H9 (cell line): ENCODE results near the gene GIT1. TPM values are rescaled to one million over a fixed set of nuclear protein-coding genes. Genes with fewer than 3 reads are reported as not detected.

Experiments used
- DNase-seq: peaks from one replicate; pipeline ENCODE4 v3.0.0-alpha.2; 2017
- H2AFZ ChIP-seq: one replicate; pipeline ENCODE4 v1.6.1; 2013; ENCODE audit warnings: mild to moderate bottlenecking, low read length, control low read depth, moderate library complexity
- H2AK5ac ChIP-seq: 2 replicates; pipeline ENCODE4 v1.6.1; 2013; ENCODE audit warnings: low read length, control low read depth, mixed read lengths; ENCODE audit not compliant: insufficient read length
- H2BK120ac ChIP-seq: one replicate; pipeline ENCODE4 v1.6.1; 2013; ENCODE audit warnings: low read depth, mild to moderate bottlenecking, low read length, control low read depth, inconsistent platforms; ENCODE audit not compliant: poor library complexity, severe bottlenecking
- H2BK12ac ChIP-seq: 2 replicates; pipeline ENCODE4 v1.6.1; 2013; ENCODE audit warnings: low read length, control low read depth, mixed read lengths, low read depth; ENCODE audit not compliant: insufficient read length
- H2BK15ac ChIP-seq: 2 replicates; pipeline ENCODE4 v1.6.1; 2013; ENCODE audit warnings: low read depth, low read length, control low read depth
- H2BK20ac ChIP-seq: one replicate; pipeline ENCODE4 v1.6.1; 2013; ENCODE audit warnings: low read depth, mild to moderate bottlenecking, low read length, control low read depth, inconsistent platforms; ENCODE audit not compliant: poor library complexity, severe bottlenecking
- H2BK5ac ChIP-seq: 2 replicates; pipeline ENCODE4 v1.6.1; 2013; ENCODE audit warnings: low read length, control low read depth, mixed read lengths; ENCODE audit not compliant: insufficient read length
- H3K14ac ChIP-seq: 2 replicates; pipeline ENCODE4 v1.6.1; 2013; ENCODE audit warnings: low read length, control low read depth; ENCODE audit not compliant: insufficient read depth
- H3K18ac ChIP-seq: 2 replicates; pipeline ENCODE4 v1.6.1; 2013; ENCODE audit warnings: low read depth, mild to moderate bottlenecking, mixed read lengths, low read length, control low read depth; ENCODE audit not compliant: insufficient read length
- H3K23ac ChIP-seq: 2 replicates; pipeline ENCODE4 v1.6.1; 2013; ENCODE audit warnings: low read length, control low read depth, mixed read lengths, low read depth; ENCODE audit not compliant: insufficient read length
- H3K23me2 ChIP-seq: 2 replicates; pipeline ENCODE4 v1.6.1; 2013; ENCODE audit warnings: low read depth, mild to moderate bottlenecking, mixed read lengths, low read length, control low read depth; ENCODE audit not compliant: insufficient read length, poor library complexity, severe bottlenecking
- H3K27ac ChIP-seq: 2 replicates; pipeline ENCODE4 v1.5.1; 2013; ENCODE audit warnings: low read length, control low read depth, mixed read lengths, low read depth; ENCODE audit not compliant: insufficient read length
- H3K27me3 ChIP-seq: 2 replicates; pipeline ENCODE4 v1.6.1; 2013; ENCODE audit warnings: low read length, control low read depth, inconsistent platforms; ENCODE audit not compliant: insufficient read depth
- H3K4ac ChIP-seq: 2 replicates; pipeline ENCODE4 v1.6.1; 2013; ENCODE audit warnings: low read depth, mild to moderate bottlenecking, control low read depth, inconsistent platforms, low read length, moderate library complexity
- H3K4me1 ChIP-seq: 2 replicates; pipeline ENCODE4 v1.6.1; 2013; ENCODE audit warnings: low read length, control low read depth, inconsistent platforms; ENCODE audit not compliant: insufficient read depth
- H3K4me2 ChIP-seq: 2 replicates; pipeline ENCODE4 v1.6.1; 2013; ENCODE audit warnings: low read length, control low read depth, mixed read lengths; ENCODE audit not compliant: insufficient read length, insufficient read depth
- H3K56ac ChIP-seq: 2 replicates; pipeline ENCODE4 v1.6.1; 2013; ENCODE audit warnings: low read depth, mild to moderate bottlenecking, mixed read lengths, low read length, control low read depth; ENCODE audit not compliant: insufficient read length
- H3K79me1 ChIP-seq: 2 replicates; pipeline ENCODE4 v1.6.1; 2013; ENCODE audit warnings: low read depth, mild to moderate bottlenecking, moderate library complexity, low read length, control low read depth, inconsistent platforms; ENCODE audit not compliant: insufficient read depth, poor library complexity, severe bottlenecking
- H3K79me2 ChIP-seq: 2 replicates; pipeline ENCODE4 v1.6.1; 2013; ENCODE audit warnings: low read length, control low read depth, inconsistent platforms; ENCODE audit not compliant: insufficient read depth
- H3K9ac ChIP-seq: 2 replicates; pipeline ENCODE4 v1.6.1; 2013; ENCODE audit warnings: low read length, control low read depth, mixed read lengths; ENCODE audit not compliant: insufficient read length; ENCODE audit errors: extremely low read depth
- H3K9me3 ChIP-seq: one replicate; pipeline ENCODE4 v1.6.1; 2013; ENCODE audit warnings: low read depth, low read length, inconsistent platforms; ENCODE audit not compliant: control insufficient read depth
- H3T11ph ChIP-seq: one replicate; pipeline ENCODE4 v1.6.1; 2013; ENCODE audit warnings: mild to moderate bottlenecking, low read length, control low read depth, inconsistent platforms
- H4K20me1 ChIP-seq: one replicate; pipeline ENCODE4 v1.6.1; 2013; ENCODE audit not compliant: control insufficient read depth, insufficient read length, insufficient read depth
- H4K5ac ChIP-seq: 2 replicates; pipeline ENCODE4 v1.6.1; 2013; ENCODE audit warnings: low read depth, mild to moderate bottlenecking, mixed read lengths, low read length, control low read depth; ENCODE audit not compliant: insufficient read length
- H4K8ac ChIP-seq: replicated peaks from 2 replicates; pipeline ENCODE4 v1.6.1; 2013; ENCODE audit warnings: low read length, control low read depth, mixed read lengths, low read depth; ENCODE audit not compliant: insufficient read length
- H4K91ac ChIP-seq: 2 replicates; pipeline ENCODE4 v1.6.1; 2013; ENCODE audit warnings: low read depth, mild to moderate bottlenecking, moderate library complexity, mixed read lengths, low read length, control low read depth; ENCODE audit not compliant: insufficient read length
- H3K27ac Mint-ChIP-seq, 3 experiments: 2 replicates in 2 of 3; 3 replicates in 1 of 3; pipeline ENCODE4 v1.8.0; 2020 to 2021; ENCODE audit warnings: mixed read lengths in 3 of 3, mild to moderate bottlenecking in 1 of 3, moderate library complexity in 1 of 3
- H3K27me3 Mint-ChIP-seq: 2 replicates; pipeline ENCODE4 v1.8.0; 2021; ENCODE audit warnings: low read depth, mild to moderate bottlenecking, moderate library complexity, mixed read lengths
- H3K36me3 Mint-ChIP-seq, 3 experiments: 2 replicates in 2 of 3; 3 replicates in 1 of 3; pipeline ENCODE4 v1.8.0; 2020 to 2021; ENCODE audit warnings: low read depth in 3 of 3, mixed read lengths in 3 of 3; ENCODE audit not compliant: insufficient read depth in 1 of 3
- H3K4me1 Mint-ChIP-seq, 2 experiments: 2 replicates each; pipeline ENCODE4 v1.8.0; 2020; ENCODE audit warnings: mixed read lengths in 2 of 2
- H3K4me3 Mint-ChIP-seq, 2 experiments: 2 replicates in 1 of 2; 3 replicates in 1 of 2; pipeline ENCODE4 v1.8.0; 2020 to 2021; ENCODE audit warnings: mild to moderate bottlenecking in 2 of 2, mixed read lengths in 2 of 2, moderate library complexity in 1 of 2
- H3K9me3 Mint-ChIP-seq, 2 experiments: 2 replicates in 1 of 2; 3 replicates in 1 of 2; pipeline ENCODE4 v1.8.0; 2020; ENCODE audit warnings: mild to moderate bottlenecking in 2 of 2, mixed read lengths in 2 of 2, moderate library complexity in 1 of 2
- WGBS: extraction: QIAGEN DNeasy Blood & Tissue Kit; methylation state at CpG from one replicate; pipeline ENCODE4 v1.1.7; 2013; ENCODE audit warnings: missing lambda C conversion rate, low lambda C conversion rate, mixed read lengths; ENCODE audit not compliant: insufficient read length; ENCODE audit errors: extremely low coverage; 5-methylcytosine and 5-hydroxymethylcytosine counted together
- total RNA-seq: library from RNA; stranded (reverse); gene quantifications from 2 replicates; pipeline ENCODE4 v1.2.1, GENCODE V29; 2021
- TF ChIP-seq, protein P1 (sequence below): fragments of 200-600 bp; sonication (generic); conservative IDR thresholded peaks from 3 replicates; pipeline ENCODE4 v1.8.0; 2021; ENCODE audit warnings: antibody characterized with exemption, mild to moderate bottlenecking

The GIT1 gene
- total RNA-seq, 1 experiment from 2014 or later: 47.4 TPM

DNA sequence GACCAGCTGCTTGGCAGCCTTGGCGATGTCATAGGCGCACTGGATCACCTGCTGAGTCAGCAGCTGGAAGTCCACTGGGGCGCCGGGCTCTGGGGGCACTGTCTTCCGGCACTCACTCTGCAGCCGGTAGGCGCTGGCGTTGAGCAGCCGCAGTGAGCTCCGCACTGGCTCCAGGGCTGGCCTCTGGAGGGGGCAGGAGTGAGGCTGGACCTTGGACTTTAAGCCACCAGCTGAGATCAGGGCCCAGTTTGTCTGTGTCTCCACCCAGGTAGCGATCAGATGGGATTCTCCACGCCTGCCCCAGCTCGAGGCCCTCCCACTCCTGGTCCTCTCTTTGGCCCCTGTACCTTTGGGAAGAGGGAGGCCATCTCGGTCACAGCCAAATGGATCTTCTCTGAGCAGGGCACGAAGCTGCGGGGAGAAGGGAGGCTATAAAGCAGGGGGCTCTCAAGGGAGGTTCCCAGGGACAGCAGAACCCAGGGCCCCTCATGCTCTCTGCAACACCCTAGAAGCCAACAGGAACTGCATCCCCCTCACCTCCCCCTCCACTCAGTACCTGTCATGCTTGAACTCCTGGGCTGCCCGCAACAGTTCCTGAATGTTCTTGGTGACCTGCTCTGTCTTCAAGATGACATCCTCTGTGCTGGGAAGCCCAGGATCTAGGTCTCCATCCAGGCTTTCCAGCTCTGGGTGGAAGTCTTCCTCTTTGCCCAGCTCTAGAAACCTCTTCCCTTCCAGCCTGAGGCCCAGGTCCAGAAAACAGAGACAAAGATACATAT is 14.5 kb downstream of the GIT1 start:
- H3K23me2 ChIP-seq: peaks cover 2% of the 10 kb centered on the region
- H3K4ac ChIP-seq: no peak overlapping the region
- Mint-ChIP-seq H3K9me3 (no peaks in the 10 kb centered on the region), H3K27me3 (peaks cover 11% of the 10 kb centered on the region), H3K4me3 (no peak overlapping the region; a peak in 1 of 5 replicates), H3K27ac (no peak overlapping the region), H3K4me1 (peaks cover 0 to 9% of the 10 kb centered on the region in 2 experiments; a peak in 3 of 4 replicates), H3K36me3 (peaks cover 15 to 58% (median 45%) of the 10 kb centered on the region in 3 experiments)
- no peak overlapping the region for H3K14ac ChIP-seq
- H3K27me3 ChIP-seq: no peaks in the 10 kb centered on the region
- H2BK20ac ChIP-seq: no peak overlapping the region
- H4K8ac ChIP-seq: no peak overlapping the region
- no peak overlapping the region for H3K18ac ChIP-seq
- H3K56ac ChIP-seq: no peak overlapping the region
- H3T11ph ChIP-seq: no peak overlapping the region
- H2AFZ ChIP-seq: no peak overlapping the region
- no peak overlapping the region for H3K23ac ChIP-seq
- no peak overlapping the region for H2AK5ac ChIP-seq
- H4K20me1 ChIP-seq: peaks cover 2% of the 10 kb centered on the region
- no peak overlapping the region for H3K4me2 ChIP-seq
- H3K79me1 ChIP-seq: no peaks in the 10 kb centered on the region
- no peak overlapping the region for H2BK15ac ChIP-seq
- WGBS: no CpG with 5 or more reads among the region's 17 CpGs
- no peak overlapping the region for H4K5ac ChIP-seq
- TF ChIP-seq, protein P1, sequence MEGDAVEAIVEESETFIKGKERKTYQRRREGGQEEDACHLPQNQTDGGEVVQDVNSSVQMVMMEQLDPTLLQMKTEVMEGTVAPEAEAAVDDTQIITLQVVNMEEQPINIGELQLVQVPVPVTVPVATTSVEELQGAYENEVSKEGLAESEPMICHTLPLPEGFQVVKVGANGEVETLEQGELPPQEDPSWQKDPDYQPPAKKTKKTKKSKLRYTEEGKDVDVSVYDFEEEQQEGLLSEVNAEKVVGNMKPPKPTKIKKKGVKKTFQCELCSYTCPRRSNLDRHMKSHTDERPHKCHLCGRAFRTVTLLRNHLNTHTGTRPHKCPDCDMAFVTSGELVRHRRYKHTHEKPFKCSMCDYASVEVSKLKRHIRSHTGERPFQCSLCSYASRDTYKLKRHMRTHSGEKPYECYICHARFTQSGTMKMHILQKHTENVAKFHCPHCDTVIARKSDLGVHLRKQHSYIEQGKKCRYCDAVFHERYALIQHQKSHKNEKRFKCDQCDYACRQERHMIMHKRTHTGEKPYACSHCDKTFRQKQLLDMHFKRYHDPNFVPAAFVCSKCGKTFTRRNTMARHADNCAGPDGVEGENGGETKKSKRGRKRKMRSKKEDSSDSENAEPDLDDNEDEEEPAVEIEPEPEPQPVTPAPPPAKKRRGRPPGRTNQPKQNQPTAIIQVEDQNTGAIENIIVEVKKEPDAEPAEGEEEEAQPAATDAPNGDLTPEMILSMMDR: no peak
- H3K4me1 ChIP-seq: no peaks in the 10 kb centered on the region
- H2BK5ac ChIP-seq: no peak overlapping the region
- no peaks in the 10 kb centered on the region for H3K79me2 ChIP-seq
- H2BK12ac ChIP-seq: no peak overlapping the region
- no peak overlapping the region for H4K91ac ChIP-seq
- H3K27ac ChIP-seq: no peak overlapping the region
- no peak overlapping the region for H2BK120ac ChIP-seq
- DNase-seq: peak; percentile 37
- no peak overlapping the region for H3K9ac ChIP-seq
- H3K9me3 ChIP-seq: no peaks in the 10 kb centered on the region
